CD1c-positive myeloid dendritic cell (primary cell): ENCODE results near the gene DDC.
"Not testable (repeated sequence)": the region's sequence is repeated elsewhere in the genome, so short reads cannot be mapped to it uniquely, and the experiment has no call there.

Experiments used
- DNase-seq: peaks from one replicate; pipeline ENCODE4 v3.0.0-alpha.2; 2016; ENCODE audit errors: extremely low spot score

Gene DDC

DNA sequence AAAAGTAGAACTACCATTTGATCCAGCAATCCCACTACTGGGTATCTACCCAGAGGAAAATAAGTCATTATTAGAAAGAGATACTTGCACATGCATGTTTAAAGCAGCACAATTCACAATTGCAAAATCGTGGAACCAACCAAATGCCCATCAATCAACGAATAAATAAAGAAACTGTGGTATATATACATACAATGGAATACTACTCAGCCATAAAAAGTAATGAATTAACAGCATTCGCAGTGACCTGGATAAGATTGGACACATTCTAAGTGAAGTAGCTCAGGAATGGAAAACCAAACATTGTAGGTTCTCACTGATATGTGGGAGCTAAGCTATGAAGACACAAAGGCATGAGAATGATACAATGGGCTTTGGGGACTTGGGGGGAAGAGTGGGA lies 45.9 kb downstream of the DDC start:
- DNase-seq, result not testable (repeated sequence)

DNA sequence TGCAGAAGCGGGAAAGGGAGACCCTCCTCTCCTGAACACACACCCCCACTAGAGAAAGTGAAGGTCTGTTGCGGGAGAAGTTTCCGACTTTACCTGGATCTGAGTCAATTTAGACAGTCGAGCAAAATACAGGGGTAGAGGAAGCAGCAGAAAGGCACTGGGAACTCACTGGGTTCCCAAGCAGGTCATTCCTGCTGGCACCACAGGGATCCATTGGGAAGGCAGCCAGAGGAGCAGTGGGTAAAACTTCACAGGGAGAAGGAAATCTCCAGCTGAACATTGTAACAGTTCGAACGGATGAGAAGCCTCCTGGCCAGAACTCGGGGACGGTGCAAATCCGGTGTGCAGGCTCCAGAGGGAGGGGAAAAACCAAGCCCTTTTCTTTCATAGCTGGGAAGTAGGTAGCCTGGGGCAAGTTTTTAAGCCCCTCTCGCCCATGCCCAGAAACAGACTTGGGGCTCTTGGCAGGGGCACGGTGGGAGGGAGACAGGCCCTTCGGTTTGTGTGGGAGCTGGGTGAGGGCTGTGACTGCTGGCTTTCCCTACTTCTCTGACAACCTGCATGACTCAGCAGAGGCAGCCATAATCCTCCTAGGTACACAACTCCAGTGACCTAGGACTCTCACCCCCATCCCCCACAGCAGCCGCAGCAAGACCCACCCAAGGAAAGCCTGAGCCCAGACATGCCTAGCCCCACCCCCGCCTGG lies 51.9 kb downstream of the DDC start:
- DNase-seq, result no peak

DNA sequence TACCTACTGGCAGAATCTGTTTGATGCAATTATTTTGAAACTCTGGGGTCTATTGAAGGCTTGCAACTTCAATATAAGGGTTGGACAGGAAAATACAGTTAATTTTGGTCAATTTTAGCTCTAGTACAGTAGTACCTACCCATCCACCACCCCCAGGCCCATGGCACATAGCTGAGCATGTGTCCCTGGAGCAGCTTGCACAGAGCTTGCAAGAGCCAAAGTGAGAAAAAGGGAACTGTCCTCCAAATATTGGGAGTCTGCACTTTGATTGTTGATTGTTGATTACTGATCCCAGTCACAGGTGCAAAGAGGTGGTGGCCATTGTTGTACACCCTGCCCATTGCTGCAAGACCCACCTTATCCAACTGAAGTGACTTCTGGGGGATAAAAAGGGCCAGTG lies 52.8 kb downstream of the DDC start:
- DNase-seq, result no peak

GRCh38 chr7:50509459-50509858 lies 55.7 kb downstream of the DDC start:
- DNase-seq, result no peak

DNA sequence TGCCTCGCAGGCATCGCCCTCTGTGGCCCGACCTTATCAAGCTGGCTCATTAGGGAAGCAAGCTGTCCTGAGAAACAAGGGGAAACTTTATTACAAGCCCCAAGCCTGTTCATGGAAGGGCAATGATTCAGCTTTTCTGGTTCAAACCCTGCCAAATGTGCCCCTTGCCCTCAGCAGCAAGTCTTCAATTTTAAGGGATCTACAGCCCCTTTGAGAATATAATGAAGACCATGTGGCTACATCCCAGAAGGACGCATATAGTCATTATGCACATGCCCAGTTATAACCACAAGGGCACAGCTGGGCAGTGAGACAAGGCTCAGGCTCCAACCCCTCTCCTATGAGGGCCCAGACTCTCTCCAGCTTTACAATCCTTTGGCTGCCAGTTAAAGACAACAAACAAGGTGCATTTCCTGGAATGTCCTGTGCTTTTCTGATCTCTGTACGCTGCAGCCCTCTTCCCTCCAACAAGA lies 56.7 kb downstream of the DDC start:
- DNase-seq, result no peak

- DNase-seq, result no peak
Measured at GRCh38 chr7:50507898-50508470, 57.2 kb downstream of the DDC start.

- DNase-seq, result no peak
Measured at GRCh38 chr7:50505553-50506210, 59.5 kb downstream of the DDC start.

GRCh38 chr7:50504646-50505546 lies 60.3 kb downstream of the DDC start:
- DNase-seq, result no peak

- DNase-seq, result no peak
Measured at GRCh38 chr7:50502947-50503346, 62.3 kb downstream of the DDC start.

GRCh38 chr7:50502001-50502684 lies 63.1 kb downstream of the DDC start:
- DNase-seq, result no peak

GRCh38 chr7:50499092-50499491 lies 66.1 kb downstream of the DDC start:
- DNase-seq, result no peak

GRCh38 chr7:50497968-50498367 lies 67.2 kb downstream of the DDC start:
- DNase-seq, result no peak

- no peak for DNase-seq
Measured at GRCh38 chr7:50497068-50497642, 68.0 kb downstream of the DDC start.

- DNase-seq, result no peak
Measured at GRCh38 chr7:50496569-50496968, 68.6 kb downstream of the DDC start.

DNA sequence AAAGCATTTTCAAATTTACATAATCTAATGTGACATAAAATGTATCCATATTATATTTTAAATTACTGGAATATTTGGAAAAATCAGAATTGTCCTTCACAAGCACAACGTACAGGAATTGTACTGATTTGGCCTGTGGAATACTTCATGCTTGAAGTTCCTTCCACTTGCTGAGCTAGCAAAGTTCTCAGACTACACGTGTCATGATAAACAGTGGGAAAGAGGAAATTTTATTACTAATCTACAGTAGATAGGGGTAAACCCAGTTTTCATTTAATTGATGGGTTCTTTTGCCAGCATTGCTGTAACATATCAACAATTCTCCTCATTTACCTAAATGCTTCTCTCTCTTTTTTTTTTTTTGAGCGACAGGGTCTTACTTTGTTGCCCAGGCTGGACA lies 69.5 kb downstream of the DDC start:
- no peak for DNase-seq

DNA sequence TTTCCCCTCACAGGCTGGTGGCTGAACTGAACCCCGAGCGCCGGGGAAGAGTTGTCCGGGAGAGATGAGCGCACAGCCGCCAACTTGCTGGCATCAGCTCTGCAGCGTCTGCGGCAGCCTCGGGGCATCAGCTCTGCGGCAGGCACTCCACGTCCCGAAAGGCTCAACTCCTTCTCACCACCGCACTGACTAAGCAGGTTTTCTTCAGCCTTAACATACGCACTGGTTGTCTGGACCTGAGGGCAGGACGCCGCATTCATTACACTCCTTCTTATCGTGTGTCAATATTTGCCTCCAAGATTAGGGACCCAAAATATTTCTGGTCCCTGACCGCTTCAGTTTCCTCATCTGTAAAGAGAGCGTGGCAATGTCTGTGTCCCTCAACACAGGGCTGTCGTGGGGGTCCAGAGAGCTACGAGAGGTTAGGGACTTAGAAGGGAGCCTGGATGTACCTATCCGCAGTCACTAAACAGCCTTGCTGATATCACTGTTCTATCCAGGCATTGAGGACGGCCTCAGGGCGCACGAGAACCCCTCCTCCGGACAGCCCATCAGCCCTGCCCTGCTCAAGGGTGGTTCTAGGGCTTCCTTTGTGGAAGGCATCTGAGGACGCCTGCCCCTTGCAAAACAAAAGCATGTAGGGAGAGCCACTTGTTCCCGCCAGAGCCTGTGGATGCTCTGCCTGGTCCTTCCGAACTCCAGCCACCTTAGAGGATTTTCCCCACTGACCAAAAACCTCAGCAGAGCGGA lies 72.3 kb downstream of the DDC start:
- no peak for DNase-seq

DNA sequence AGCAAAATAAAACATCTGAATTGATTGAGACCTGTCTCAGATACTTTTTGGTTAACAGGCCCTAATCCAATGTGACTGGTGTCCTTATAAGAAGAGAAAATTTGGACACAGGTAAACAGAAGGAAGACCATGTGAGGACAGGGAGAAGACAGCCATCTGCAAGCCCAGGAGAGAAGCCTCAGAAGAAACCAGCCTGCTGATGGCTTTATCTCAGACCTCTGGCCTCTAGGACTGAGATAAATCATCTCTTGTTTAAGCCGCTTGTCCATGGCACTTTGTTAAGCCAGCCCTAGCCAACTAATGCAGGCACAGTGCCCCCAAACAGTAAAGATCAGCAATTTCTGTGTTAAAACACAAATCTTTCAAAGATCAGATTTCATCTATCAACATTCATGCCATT lies 73.3 kb downstream of the DDC start:
- no peak for DNase-seq

DNA sequence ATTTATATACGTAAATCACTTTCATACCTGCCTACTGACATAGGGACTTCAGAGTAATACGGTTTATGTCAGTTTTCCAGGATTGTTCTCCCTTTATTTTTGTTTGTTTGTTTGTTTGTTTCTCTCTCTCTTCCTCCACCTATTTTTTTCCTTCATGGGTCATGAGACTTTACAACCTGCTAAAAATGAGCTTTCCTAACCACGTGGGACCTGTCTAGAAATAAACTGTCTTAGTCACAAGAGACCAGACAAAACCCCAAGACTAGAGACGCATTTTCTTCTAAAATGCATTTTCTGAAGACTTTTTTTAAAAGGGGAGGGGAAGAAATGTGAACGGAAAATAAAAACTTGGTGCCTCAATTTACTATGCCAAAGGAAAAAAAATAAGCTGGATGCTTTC lies 74.0 kb downstream of the DDC start:
- no peak for DNase-seq

DNA sequence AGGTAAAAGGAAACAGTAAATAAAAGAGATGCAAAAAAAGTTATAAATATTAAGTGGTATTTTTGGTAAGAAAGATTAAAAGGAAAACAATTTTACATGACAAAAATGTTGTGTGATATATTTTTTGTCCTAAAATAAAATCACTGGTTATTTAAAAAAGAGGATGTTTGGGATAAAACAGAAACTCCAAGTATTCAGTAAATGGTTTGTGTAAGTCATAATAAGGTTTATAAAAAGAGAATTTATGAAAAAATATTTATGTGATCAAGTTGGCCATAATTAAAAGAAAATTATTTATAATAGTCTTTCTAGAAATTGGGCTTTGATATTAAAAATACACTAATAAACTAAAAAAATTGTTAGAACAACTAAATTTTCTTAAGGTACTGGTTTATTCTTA lies 76.8 kb downstream of the DDC start:
- no peak for DNase-seq

DNA sequence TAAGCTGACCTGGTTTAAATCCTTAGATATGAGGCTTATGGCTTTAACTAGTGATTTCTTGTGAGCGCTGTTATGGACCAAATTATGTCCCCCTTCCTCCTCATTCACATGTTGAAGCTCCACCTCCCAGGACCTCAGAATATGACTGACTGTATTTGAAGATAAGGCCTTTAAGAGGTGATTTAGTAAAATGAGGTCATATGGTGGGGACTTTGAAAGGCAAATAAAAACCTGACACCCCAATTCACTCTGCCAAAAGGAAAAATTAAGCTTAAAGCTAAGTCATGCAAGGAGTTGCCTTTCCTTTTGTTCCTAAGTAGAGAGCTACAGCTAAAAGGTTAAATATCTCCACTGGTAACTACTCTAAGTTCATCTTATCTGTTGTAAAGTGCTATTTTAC lies 78.7 kb downstream of the DDC start:
- DNase-seq, result no peak

DNA sequence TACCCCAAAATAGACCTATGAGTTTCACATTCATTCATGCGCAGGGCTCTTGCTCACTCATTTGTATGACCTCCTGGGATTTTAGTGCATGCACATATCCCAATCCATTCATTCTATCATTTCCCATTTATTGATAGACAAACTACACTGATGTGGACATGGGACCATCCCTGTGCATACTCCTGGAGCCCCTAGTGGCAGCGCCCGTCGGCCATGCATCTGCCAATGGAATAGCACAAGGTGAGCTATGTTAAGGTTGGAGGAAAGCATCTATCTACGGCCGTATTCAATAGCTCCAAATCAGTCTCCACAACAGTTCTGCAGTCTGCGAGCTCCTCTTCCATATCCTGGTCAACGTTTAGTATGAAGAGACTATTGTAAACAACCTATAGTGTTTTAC lies 83.3 kb downstream of the DDC start:
- DNase-seq, result no peak
